ENCODE results near the gene MT3. TPM values are rescaled to one million over a fixed set of nuclear protein-coding genes. Genes with fewer than 3 reads are reported as not detected.

Gene MT3
- 0.31 TPM in 1 of 2 replicates, not detected in the other for total RNA-seq (2014; rRNA removed; shearing (Covaris generic))

DNA sequence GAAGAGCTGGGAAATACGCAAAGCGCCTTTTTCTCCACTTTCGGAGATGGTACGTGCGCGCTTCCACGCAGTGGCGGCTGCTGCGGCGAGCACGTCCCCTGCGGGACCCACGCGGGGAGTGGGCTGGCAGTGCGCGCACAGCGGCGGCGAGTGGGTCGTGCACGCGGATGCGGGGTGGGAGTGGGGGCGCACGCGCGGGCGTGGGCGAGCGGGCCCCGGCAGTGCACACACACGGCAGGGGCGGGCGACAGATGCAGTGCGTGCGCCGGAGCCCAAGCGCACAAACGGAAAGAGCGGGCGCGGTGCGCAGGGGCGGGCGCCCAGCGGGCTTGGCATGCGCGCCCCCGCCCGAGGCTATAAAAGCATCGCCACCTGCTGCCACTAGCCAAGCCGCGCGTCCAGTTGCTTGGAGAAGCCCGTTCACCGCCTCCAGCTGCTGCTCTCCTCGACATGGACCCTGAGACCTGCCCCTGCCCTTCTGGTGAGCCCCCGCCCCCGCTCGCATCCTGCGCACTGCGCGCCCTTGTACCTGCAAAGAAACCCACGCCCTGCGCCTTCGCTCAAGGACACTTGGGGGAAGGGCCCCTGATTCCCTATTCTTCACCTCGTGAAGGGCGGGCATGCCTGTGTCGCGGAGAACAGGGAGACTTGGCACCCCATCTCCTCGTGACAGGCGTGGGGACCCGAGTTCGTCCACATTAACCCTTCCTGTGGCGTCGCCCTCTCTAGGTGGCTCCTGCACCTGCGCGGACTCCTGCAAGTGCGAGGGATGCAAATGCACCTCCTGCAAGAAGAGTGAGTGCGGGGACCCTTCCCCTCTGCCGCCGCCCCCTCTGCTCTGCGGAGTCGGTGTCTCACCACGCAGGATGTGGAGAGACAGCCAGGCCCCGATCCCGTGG, at the start of gene MT3:
TSS of gene MT3 (plus strand) at position 388 of the 899 bp plus-strand sequence. CDS start at position 451, 63 bp downstream.
- H3K36me3 ChIP-seq (replicated peaks; ENCODE audit: control insufficient read depth, insufficient read depth, low read length), result no peaks in the 10 kb centered on the region
- peak within 1 kb of the TSS; percentile 37 for H3K4me3 ChIP-seq (ENCODE audit: insufficient read depth, low read depth, low read length)
- peaks cover 47% of the 10 kb centered on the region for H3K27me3 ChIP-seq (ENCODE audit: control insufficient read depth, insufficient read depth, low read length)
- DNase-seq, result peak; percentile 88

- DNase-seq, result no peak
- H3K36me3 ChIP-seq (replicated peaks; ENCODE audit: control insufficient read depth, insufficient read depth, low read length), result no peaks in the 10 kb centered on the region
- no peak overlapping the region for H3K4me3 ChIP-seq (ENCODE audit: insufficient read depth, low read depth, low read length)
These were observed 49.7 kb upstream of the MT3 start for GRCh38 chr16:56539656-56540055.

DNA sequence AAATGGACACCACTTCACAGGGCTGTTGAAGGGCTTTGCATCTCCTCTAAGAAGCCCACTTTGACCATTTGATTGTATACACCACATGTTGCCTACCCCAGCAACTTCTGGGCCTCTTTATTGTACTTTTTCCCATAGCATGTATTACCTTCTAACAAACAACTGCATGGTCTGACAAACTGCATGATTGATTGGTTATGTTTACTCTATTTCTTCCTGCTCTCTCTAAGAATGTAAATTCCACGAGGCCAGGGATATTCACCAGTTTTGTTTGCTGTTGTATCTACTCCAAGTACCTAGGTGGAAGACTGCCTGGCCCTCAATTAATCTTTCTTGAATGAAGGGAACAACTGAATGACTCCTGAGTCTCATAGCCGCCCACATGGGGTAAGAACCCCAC, 47.3 kb upstream of the MT3 start:
- Histone ChIP-seq H3K27me3 (ENCODE audit: control insufficient read depth, insufficient read depth, low read length) (no peaks in the 10 kb centered on the region), H3K4me3 (ENCODE audit: insufficient read depth, low read depth, low read length) (no peak overlapping the region), H3K36me3 (replicated peaks; ENCODE audit: control insufficient read depth, insufficient read depth, low read length) (no peaks in the 10 kb centered on the region)
- DNase-seq, result no peak

More at GRCh38 chr16:56539656-56540055, 49.7 kb upstream of the MT3 start:
- H3K27me3 ChIP-seq (ENCODE audit: control insufficient read depth, insufficient read depth, low read length), result peaks cover 1% of the 10 kb centered on the region; the same call in 1 of the 2 replicates

DNA sequence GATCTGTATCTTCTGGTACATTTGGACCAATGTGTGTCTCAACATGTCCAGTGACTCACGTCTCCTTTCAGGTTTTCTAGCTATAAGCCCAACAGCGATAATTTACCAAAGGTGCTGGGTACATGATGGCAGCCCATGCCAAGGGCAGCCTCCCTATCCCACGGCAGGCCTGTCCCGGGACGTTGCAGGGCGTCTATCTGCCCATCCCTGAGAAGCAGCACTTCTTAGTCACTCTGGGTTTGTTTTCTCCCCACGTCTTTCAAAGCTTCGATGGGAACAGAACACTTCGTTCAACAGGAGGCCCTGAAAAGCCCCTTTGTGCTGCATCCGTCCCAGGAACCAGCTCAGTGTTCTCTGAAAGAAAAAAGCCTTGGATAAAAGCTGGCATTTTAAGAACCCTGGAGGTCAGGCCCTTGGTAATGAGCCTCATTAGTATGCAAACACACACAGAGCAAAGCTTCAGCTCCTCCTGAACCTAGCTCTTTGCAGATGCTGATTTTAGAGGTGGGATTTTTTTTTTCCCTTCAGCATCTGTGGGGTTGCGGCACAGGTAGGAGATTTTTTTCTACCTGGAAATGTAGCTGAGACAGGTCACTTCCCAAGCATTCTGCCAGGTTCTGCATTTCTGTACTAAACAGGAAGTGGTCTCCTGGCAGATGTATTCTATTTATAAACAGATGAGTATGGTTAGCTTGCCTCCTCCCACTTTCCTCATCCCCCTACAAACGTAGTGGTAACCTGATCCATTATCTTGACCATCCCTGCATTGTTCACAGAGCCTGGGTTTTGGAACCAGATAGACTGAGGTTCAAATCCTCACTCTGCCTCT, 42.0 kb upstream of the MT3 start:
- peak; percentile 65 for DNase-seq
- no peaks in the 10 kb centered on the region for H3K36me3 ChIP-seq (replicated peaks; ENCODE audit: control insufficient read depth, insufficient read depth, low read length)
- H3K4me3 ChIP-seq (ENCODE audit: insufficient read depth, low read depth, low read length), result no peak overlapping the region
- no peaks in the 10 kb centered on the region for H3K27me3 ChIP-seq (ENCODE audit: control insufficient read depth, insufficient read depth, low read length)

DNA sequence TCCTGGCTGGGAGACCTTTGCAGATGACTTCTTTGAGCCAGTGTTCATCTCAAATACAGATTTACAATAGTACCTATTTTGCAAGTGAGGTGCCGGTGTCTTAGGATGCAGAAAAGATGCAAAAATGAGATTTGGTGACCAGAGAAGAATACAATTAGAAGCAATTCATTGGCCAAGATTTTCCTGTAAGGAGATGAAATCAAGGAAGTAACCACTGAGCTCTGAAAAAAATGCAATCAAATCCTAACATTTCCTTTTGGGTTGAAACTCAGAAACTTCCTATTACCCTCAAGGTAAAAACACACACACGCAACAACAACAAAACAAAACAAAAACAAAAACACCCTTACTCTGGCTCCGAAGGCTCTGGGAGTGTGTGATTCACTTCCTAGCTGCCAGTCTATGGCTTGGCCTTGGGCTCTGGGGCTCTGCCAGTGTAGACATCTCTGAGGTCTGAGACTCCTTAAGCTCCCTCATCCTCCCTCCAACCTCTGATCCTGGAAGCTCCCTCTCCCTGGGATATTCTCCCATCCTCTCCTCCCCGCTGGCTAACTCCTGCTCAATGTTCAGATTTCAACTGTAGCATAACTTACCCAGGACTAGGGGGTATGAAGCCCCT, 41.3 kb upstream of the MT3 start:
- H3K36me3 ChIP-seq (replicated peaks; ENCODE audit: control insufficient read depth, insufficient read depth, low read length), result no peaks in the 10 kb centered on the region
- H3K27me3 ChIP-seq (ENCODE audit: control insufficient read depth, insufficient read depth, low read length), result no peaks in the 10 kb centered on the region
- no peak overlapping the region for H3K4me3 ChIP-seq (ENCODE audit: insufficient read depth, low read depth, low read length)
- no peak for DNase-seq

DNA sequence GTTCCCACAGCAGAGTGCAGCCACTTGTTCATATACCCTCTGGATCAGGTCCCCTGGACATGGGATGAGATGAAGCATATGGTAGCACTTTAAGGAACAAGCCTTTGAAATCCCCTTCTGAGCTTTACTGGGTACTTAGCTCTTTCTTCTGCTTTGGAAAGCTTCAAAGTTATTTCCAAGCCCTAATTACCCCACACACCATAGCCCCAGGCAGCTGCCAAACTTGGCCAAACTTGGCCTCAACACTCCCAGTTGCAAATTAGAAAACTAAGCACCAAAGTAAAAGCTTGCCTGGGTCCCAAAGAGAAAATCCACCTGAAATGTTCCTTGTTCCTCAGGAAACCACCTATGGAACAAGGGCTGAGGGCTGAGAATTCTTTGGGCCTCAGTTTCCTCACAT, 40.2 kb upstream of the MT3 start:
- no peak for DNase-seq
- Histone ChIP-seq H3K27me3 (ENCODE audit: control insufficient read depth, insufficient read depth, low read length) (no peaks in the 10 kb centered on the region; the same call in 1 of the 2 replicates), H3K36me3 (replicated peaks; ENCODE audit: control insufficient read depth, insufficient read depth, low read length) (no peaks in the 10 kb centered on the region), H3K4me3 (ENCODE audit: insufficient read depth, low read depth, low read length) (no peak overlapping the region)

- no peak overlapping the region for H3K4me3 ChIP-seq (ENCODE audit: insufficient read depth, low read depth, low read length)
- no peaks in the 10 kb centered on the region for H3K36me3 ChIP-seq (replicated peaks; ENCODE audit: control insufficient read depth, insufficient read depth, low read length)
- DNase-seq, result no peak
- no peaks in the 10 kb centered on the region; the same call in 1 of the 2 replicates for H3K27me3 ChIP-seq (ENCODE audit: control insufficient read depth, insufficient read depth, low read length)
These were observed 39.5 kb upstream of the MT3 start for GRCh38 chr16:56549744-56550385.

- Histone ChIP-seq H3K36me3 (replicated peaks; ENCODE audit: control insufficient read depth, insufficient read depth, low read length) (no peaks in the 10 kb centered on the region), H3K4me3 (ENCODE audit: insufficient read depth, low read depth, low read length) (no peak overlapping the region), H3K27me3 (ENCODE audit: control insufficient read depth, insufficient read depth, low read length) (no peaks in the 10 kb centered on the region; the same call in 1 of the 2 replicates)
- DNase-seq, result no peak
These were observed 37.3 kb upstream of the MT3 start for GRCh38 chr16:56551796-56552738.

GRCh38 chr16:56554441-56554840, 34.9 kb upstream of the MT3 start:
- Histone ChIP-seq H3K4me3 (ENCODE audit: insufficient read depth, low read depth, low read length) (no peak overlapping the region), H3K27me3 (ENCODE audit: control insufficient read depth, insufficient read depth, low read length) (no peaks in the 10 kb centered on the region; the same call in 1 of the 2 replicates), H3K36me3 (replicated peaks; ENCODE audit: control insufficient read depth, insufficient read depth, low read length) (no peaks in the 10 kb centered on the region)
- DNase-seq, result no peak

- no peaks in the 10 kb centered on the region for H3K36me3 ChIP-seq (replicated peaks; ENCODE audit: control insufficient read depth, insufficient read depth, low read length)
- DNase-seq, result no peak
- H3K4me3 ChIP-seq (ENCODE audit: insufficient read depth, low read depth, low read length), result no peak overlapping the region
- no peaks in the 10 kb centered on the region; the same call in 1 of the 2 replicates for H3K27me3 ChIP-seq (ENCODE audit: control insufficient read depth, insufficient read depth, low read length)
These were observed 31.1 kb upstream of the MT3 start for GRCh38 chr16:56558024-56558747.

GRCh38 chr16:56559109-56559508, 30.2 kb upstream of the MT3 start:
- no peaks in the 10 kb centered on the region for H3K27me3 ChIP-seq (ENCODE audit: control insufficient read depth, insufficient read depth, low read length)
- H3K36me3 ChIP-seq (replicated peaks; ENCODE audit: control insufficient read depth, insufficient read depth, low read length), result no peaks in the 10 kb centered on the region
- DNase-seq, result no peak
- no peak overlapping the region for H3K4me3 ChIP-seq (ENCODE audit: insufficient read depth, low read depth, low read length)

DNA sequence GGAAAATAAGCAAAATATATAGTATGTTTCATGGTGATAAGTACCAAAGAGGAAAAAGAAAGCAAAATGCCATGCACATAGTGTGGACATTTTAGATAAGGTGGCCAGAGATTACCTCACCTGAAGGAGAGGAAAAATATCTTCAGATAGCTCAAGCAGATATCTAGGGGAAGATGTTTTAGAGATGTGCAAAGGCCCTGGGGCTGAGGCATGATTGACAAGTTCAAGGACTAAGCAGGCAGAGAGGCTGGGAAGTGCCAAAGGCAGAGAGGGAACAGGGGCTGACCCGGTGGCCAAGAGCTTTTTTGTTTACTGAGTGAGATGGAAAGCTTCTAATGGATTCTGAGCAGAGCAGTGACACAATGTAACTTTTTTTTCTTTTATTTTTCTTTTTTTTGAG, 28.9 kb upstream of the MT3 start:
- Histone ChIP-seq H3K36me3 (replicated peaks; ENCODE audit: control insufficient read depth, insufficient read depth, low read length) (no peaks in the 10 kb centered on the region), H3K27me3 (ENCODE audit: control insufficient read depth, insufficient read depth, low read length) (no peaks in the 10 kb centered on the region), H3K4me3 (ENCODE audit: insufficient read depth, low read depth, low read length) (no peak overlapping the region)
- no peak for DNase-seq

DNA sequence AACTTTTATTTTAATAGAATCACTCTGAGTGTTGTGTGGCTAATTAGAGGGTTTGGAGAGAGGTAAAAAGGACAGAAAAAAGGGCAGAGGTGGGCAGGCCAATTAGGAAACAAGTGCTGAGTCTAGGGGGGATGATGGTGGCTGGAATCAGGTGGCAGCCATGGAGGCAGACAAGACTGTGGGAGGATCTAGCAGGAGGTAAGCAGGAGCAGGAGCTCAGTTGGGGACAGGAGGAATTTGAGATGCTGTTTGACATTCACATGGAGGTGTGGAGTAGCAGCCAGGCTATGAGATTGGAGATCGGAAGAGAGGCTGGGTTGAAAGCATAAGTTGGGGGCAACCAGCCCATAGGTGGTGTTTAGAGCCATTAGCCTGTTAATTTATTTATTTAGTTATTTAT, 28.2 kb upstream of the MT3 start:
- Histone ChIP-seq H3K36me3 (replicated peaks; ENCODE audit: control insufficient read depth, insufficient read depth, low read length) (no peaks in the 10 kb centered on the region), H3K4me3 (ENCODE audit: insufficient read depth, low read depth, low read length) (no peak overlapping the region), H3K27me3 (ENCODE audit: control insufficient read depth, insufficient read depth, low read length) (no peaks in the 10 kb centered on the region; the same call in 1 of the 2 replicates)
- DNase-seq, result no peak

Measured in H7 (cell line).